ENCODE measurements around the gene SPTBN5.

- TF ChIP-seq CTCF (IDR thresholded peaks at IDR 0.05) (no peak), POLR2A (IDR thresholded peaks at IDR 0.05) (no peak)
These were observed 23.2 kb downstream of the SPTBN5 start for GRCh38 chr15:41870689-41871081.
